NK-92 treated with Interleukin-12 subunit alpha and Interleukin-12 subunit beta, amount 100 ng/mL, for 24 hours (cell line): ENCODE data around the gene ALX4.

Experiments used
- DNase-seq: peaks from one replicate; lab custom pipeline; 2025; lab: John Stamatoyannopoulos, UW

ALX4 gene

GRCh38 chr11:44335052-44335760, 25.3 kb upstream of the ALX4 start:
- no peak for DNase-seq

GRCh38 chr11:44334356-44335004, 24.5 kb upstream of the ALX4 start:
- DNase-seq: no peak

- DNase-seq: peak; percentile 28
Measured at GRCh38 chr11:44333271-44334218, 23.6 kb upstream of the ALX4 start.

- DNase-seq: no peak
Measured at GRCh38 chr11:44332665-44333064, 22.7 kb upstream of the ALX4 start.

GRCh38 chr11:44329472-44330230, 19.7 kb upstream of the ALX4 start:
- DNase-seq: no peak

- no peak for DNase-seq
Measured at GRCh38 chr11:44328138-44328660, 18.3 kb upstream of the ALX4 start.

GRCh38 chr11:44327730-44328129, 17.8 kb upstream of the ALX4 start:
- DNase-seq: no peak

GRCh38 chr11:44326615-44327475, 16.9 kb upstream of the ALX4 start:
- DNase-seq: no peak

GRCh38 chr11:44325698-44326097, 15.8 kb upstream of the ALX4 start:
- DNase-seq: no peak

- DNase-seq: no peak
Measured at GRCh38 chr11:44324749-44325525, 15.0 kb upstream of the ALX4 start.

GRCh38 chr11:44324222-44324621, 14.3 kb upstream of the ALX4 start:
- no peak for DNase-seq

- DNase-seq: no peak
Measured at GRCh38 chr11:44322243-44322642, 12.3 kb upstream of the ALX4 start.

- DNase-seq: no peak
Measured at GRCh38 chr11:44321059-44321458, 11.1 kb upstream of the ALX4 start.

- DNase-seq: no peak
Measured at GRCh38 chr11:44320289-44320973, 10.5 kb upstream of the ALX4 start.

- no peak for DNase-seq
Measured at GRCh38 chr11:44319552-44320288, 9.8 kb upstream of the ALX4 start.

- DNase-seq: no peak
Measured at GRCh38 chr11:44319170-44319551, 9.2 kb upstream of the ALX4 start.

GRCh38 chr11:44318369-44318768, 8.4 kb upstream of the ALX4 start:
- no peak for DNase-seq

- DNase-seq: no peak
Measured at GRCh38 chr11:44316659-44317240, 6.8 kb upstream of the ALX4 start.
